Pancreas (tissue), 10 donors: ENCODE measurements around the gene THOC7. TPM values are rescaled to one million over a fixed set of nuclear protein-coding genes. Genes with fewer than 3 reads are reported as not detected.

Experiments
- ATAC-seq, 4 donors: fragments of 200-7000 bp; cut with Tn5 transposase; one replicate each; pipeline versions ENCODE4 v1.8.0 to v1.9.1; 2020; ENCODE audit warnings: mild to moderate bottlenecking in 4 of 4, moderate library complexity in 4 of 4
- DNase-seq, 6 donors: peaks; one replicate each; pipeline ENCODE4 v3.0.0-alpha.2; 2020
- FAIRE-seq: peaks from 2 replicates; lab custom pipeline; 2012; peaks lifted over from hg19 to GRCh38; lab: Jason Lieb, UNC
- H3K27ac ChIP-seq, 4 donors: fragments of 200-600 bp; sonication (generic); 1 replicate in 3 of 4; 2 replicates in 1 of 4; pipeline versions ENCODE4 v1.5.0 to v1.8.0; 2020
- H3K27me3 ChIP-seq, 4 donors: fragments of 200-600 bp; one replicate each; pipeline ENCODE4 v1.8.0; 2021
- H3K36me3 ChIP-seq, 3 donors: fragments of 200-600 bp; sonication (generic) in 1 of 3; one replicate each; pipeline versions ENCODE4 v1.5.0 to v1.8.0; 2020 to 2021
- H3K4me1 ChIP-seq, 3 donors: fragments of 200-600 bp; one replicate each; pipeline ENCODE4 v1.8.0; 2021
- H3K4me3 ChIP-seq, 4 donors: fragments of 200-600 bp; sonication (generic) in 2 of 4; one replicate each; pipeline versions ENCODE4 v1.5.0 to v1.8.0; 2020 to 2021
- H3K9me3 ChIP-seq, 4 donors: fragments of 200-600 bp; one replicate each; pipeline ENCODE4 v1.8.0; 2021
- WGBS, 2 donors: extraction: QIAGEN DNeasy Blood & Tissue Kit; methylation state at CpG; one replicate each; pipeline ENCODE4 v1.1.7; 2013; 5-methylcytosine and 5-hydroxymethylcytosine counted together
- intact Hi-C, 3 donors: fragments of 100-400 bp; cut with DNase I; formaldehyde crosslinking; loops; one replicate each; pipeline versions ENCODE4 v1.11.1 to v1.14.2; 2022
- polyA plus RNA-seq, 2 donors: library from polyadenylated mRNA; stranded (reverse); fragments of 200-250 nt; gene quantifications; one replicate each; pipeline ENCODE4 v1.2.3, GENCODE V29; 2013
- total RNA-seq, 6 donors: library from RNA; stranded (reverse); fragmentation: NEBNext Ultra II Directional in 4 of 6; extraction: Animal tissue kit (Norgen Biotek cat#: 25700) in 4 of 6; gene quantifications; one replicate each; pipeline versions ENCODE4 v1.2.1 to v1.2.4, GENCODE V29; 2021 to 2023
- TF ChIP-seq, protein P1 (sequence below), 4 donors: fragments of 200-600 bp; sonication (generic) in 3 of 4; IDR thresholded peaks; one replicate each; pipeline versions ENCODE4 v1.5.0 to v1.8.0; 2021; ENCODE audit warnings: antibody characterized with exemption in 4 of 4
- donor health status: healthy with polysubstance abuse.
- donor health status: DM: no; HTN: no; CAD: no; lungs with moderate emphysema.
- donor health status: DM: no; HTN: no; CAD: no.
- donor health status: control.
- donor health status: control.
- donor health status: Bipolar disorder and iron deficiency.
- donor health status: DM: yes; HTN: yes; CAD: no.
- donor health status: DM: no; HTN: no; CAD: no.
- donor health status: DM: no; HTN: no; CAD: no.
- donor health status: DM: yes; HTN: yes; CAD: no.

The THOC7 gene
- total and polyA plus RNA-seq, 8 donors = 33.6 to 86.7 (median 40.9) TPM

DNA sequence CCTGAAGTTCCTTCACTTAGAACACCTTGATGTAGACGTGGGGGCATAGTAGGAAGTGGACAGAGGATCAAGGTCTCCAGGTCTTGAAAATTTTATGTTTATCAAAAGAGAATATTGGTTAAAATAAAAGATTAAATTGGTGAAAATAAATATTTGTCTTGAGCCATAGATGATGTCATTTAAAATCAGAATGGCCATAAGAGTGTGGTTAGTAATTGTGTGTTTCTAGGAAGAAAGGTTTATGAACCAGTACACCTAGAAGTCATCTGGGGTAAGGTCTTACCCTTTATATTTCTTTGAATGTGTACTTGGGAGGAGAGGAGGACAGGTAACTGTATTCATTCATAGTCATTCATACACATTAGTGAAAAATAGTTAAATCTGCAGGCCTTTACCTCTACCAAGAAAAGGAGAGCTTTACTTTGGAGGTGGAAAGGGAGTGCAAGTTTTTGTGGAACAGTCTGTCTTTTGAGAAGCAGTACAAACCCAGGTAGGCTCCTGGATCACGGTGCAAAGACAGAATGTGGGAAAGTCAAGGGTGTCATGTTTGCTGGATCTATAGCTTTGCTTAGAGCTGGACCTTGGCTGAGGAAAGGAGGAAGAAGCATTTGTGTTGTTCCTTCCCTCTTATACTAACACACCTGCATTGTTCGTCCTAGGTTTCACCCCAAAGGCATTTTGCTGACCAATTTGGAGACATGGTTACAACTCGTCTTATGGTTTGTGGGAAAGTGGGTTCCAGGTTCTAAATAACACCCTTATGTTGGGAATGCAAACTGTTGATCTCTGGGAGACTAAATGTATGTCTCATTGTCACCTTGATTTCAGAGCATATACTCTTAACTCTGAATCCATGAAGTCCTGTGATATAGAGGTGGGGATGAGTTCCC lies 42.4 kb upstream of the THOC7 start:
- DNase-seq (no peak), ATAC-seq (no peak), FAIRE-seq (no peak)
- H3K4me3 ChIP-seq = no peak overlapping the region
- H3K27me3 ChIP-seq = no peaks in the 10 kb centered on the region
- H3K27ac ChIP-seq = no peak overlapping the region
- H3K9me3 ChIP-seq = no peaks in the 10 kb centered on the region
- intact Hi-C loops = no loop called here
- WGBS, 2 donors = 71 to 73% methylated on average over 4 of the region's 4 CpGs
- TF ChIP-seq, protein P1, sequence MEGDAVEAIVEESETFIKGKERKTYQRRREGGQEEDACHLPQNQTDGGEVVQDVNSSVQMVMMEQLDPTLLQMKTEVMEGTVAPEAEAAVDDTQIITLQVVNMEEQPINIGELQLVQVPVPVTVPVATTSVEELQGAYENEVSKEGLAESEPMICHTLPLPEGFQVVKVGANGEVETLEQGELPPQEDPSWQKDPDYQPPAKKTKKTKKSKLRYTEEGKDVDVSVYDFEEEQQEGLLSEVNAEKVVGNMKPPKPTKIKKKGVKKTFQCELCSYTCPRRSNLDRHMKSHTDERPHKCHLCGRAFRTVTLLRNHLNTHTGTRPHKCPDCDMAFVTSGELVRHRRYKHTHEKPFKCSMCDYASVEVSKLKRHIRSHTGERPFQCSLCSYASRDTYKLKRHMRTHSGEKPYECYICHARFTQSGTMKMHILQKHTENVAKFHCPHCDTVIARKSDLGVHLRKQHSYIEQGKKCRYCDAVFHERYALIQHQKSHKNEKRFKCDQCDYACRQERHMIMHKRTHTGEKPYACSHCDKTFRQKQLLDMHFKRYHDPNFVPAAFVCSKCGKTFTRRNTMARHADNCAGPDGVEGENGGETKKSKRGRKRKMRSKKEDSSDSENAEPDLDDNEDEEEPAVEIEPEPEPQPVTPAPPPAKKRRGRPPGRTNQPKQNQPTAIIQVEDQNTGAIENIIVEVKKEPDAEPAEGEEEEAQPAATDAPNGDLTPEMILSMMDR (IDR thresholded peaks at IDR 0.05) = no peak
- peaks cover 0 to 9% (median 7%) of the 10 kb centered on the region in 3 donors for H3K4me1 ChIP-seq
- H3K36me3 ChIP-seq = no peaks in the 10 kb centered on the region

DNA sequence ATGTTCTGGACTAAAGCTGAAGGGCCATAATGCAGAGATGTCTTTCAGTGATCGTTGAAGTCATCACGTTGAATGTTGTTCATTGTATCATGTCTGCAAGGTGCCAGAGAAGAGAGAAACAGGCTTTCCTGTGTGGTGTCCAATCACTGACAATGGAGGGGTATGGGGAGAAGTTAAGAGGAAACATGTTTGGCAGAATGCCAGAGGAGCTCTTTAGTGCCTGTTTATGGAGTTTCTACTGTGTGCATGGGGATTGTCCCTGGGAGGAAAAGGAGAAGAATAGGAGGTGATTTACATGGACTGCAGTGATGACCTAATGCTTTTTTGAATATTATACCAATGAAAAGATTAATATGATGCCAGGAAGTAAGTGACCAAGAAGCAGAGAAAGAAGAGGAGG lies 36.9 kb upstream of the THOC7 start:
- Histone ChIP-seq H3K27me3 (no peaks in the 10 kb centered on the region), H3K9me3 (no peaks in the 10 kb centered on the region), H3K27ac (no peak overlapping the region), H3K4me1 (peaks cover 0 to 4% (median 2%) of the 10 kb centered on the region in 3 donors), H3K36me3 (no peaks in the 10 kb centered on the region), H3K4me3 (no peak overlapping the region)
- intact Hi-C loops = no loop called here
- TF ChIP-seq, protein P1 (IDR thresholded peaks at IDR 0.05) = no peak
- 86 to 88% methylated on average over 2 of the region's 2 CpGs for WGBS, 2 donors
- DNase-seq (no peak), ATAC-seq (no peak), FAIRE-seq (no peak)

DNA sequence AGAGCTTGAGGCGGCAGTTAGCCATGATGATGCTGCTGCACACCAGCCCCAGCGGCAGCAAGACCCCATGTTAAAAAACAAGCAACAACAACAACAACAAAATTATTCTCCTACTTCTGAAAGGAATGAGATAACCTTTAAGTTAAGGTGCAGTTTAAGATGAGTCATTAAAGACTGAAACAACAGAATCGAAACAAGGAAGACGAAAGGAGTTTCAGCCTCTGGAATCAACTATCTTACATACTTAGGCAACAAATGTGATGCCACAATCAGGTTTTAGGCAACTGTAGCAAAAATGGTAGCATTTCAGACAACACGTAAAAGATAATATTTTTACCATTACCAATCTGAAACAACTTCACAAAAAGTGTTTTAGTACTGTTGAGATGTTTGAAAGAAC lies 36.4 kb upstream of the THOC7 start:
- no peak overlapping the region for H3K27ac ChIP-seq
- no peak overlapping the region for H3K4me3 ChIP-seq
- no peak for ATAC-seq
- H3K9me3 ChIP-seq = no peaks in the 10 kb centered on the region
- peaks cover 0 to 4% (median 2%) of the 10 kb centered on the region in 3 donors for H3K4me1 ChIP-seq
- WGBS, 2 donors = 93 to 94% methylated on average over 5 of the region's 5 CpGs
- intact Hi-C loops = no loop called here
- no peaks in the 10 kb centered on the region for H3K27me3 ChIP-seq
- H3K36me3 ChIP-seq = no peaks in the 10 kb centered on the region
- no peak for FAIRE-seq
- no peak for DNase-seq
- TF ChIP-seq, protein P1 (IDR thresholded peaks at IDR 0.05) = no peak

DNA sequence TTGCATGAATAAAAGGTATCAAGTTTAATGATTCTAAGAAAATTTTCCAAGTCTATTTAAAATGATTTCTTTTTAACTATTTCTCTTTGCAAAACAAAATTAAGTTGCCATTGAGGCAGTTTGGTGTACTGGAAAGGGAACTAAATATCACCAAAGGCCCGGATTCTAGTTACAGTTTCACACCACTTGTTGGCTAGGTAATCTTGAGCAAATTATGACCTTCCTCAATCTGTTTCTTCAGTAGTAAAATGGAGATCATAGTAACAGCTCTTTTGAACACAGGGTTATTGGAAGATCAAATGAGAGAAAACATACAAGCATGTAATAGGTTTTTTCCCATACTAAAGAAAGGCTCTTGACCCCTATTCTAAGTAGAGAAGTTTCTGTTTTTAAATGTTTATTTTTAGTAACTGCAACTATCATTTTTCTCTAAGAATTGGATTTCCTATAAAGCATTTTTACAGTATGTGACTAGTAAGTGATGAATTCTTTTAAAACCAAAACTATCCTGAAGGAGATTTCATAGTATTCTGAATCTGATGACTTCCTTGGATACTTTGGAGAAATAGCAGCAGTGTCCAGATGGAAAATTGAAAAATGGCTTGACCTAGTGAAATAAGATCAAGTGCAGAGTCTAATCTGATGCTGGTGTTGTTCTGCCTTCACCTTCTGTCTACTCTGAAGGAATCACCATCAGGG lies 32.9 kb upstream of the THOC7 start:
- peaks cover 4 to 7% (median 6%) of the 10 kb centered on the region in 3 donors for H3K4me1 ChIP-seq
- no peak overlapping the region for H3K27ac ChIP-seq
- ATAC-seq = no peak
- H3K27me3 ChIP-seq = no peaks in the 10 kb centered on the region
- H3K9me3 ChIP-seq = no peaks in the 10 kb centered on the region
- 61 to 64% methylated on average over 1 of the region's 1 CpG for WGBS, 2 donors
- no peaks in the 10 kb centered on the region for H3K36me3 ChIP-seq
- no peak for DNase-seq
- H3K4me3 ChIP-seq = no peak overlapping the region
- FAIRE-seq = peak; percentile 26
- TF ChIP-seq, protein P1 (IDR thresholded peaks at IDR 0.05) = no peak
- intact Hi-C loops = no loop called here
